HEK293 (cell line): ENCODE measurements around the gene DNAJA3.
A peak's percentile ranks its signal among the peaks of the same experiment; 100 is the strongest.

ENCODE experiments used
- CTCF ChIA-PET: fragments of 350-600 bp; formaldehyde crosslinking; extraction: SDS; loops from one replicate; lab custom pipeline; 2021; ENCODE audit warnings: antibody characterized with exemption; lab: Yijun Ruan, JAX
- POLR2A ChIA-PET: fragments of 300-600 bp; formaldehyde crosslinking; extraction: SDS; loops from one replicate; lab custom pipeline; 2020; ENCODE audit warnings: antibody characterized with exemption, inconsistent platforms; lab: Yijun Ruan, JAX
- H3K27ac ChIP-seq: fragments of 200-500 bp; sonication (Bioruptor generic); 2 replicates; pipeline ENCODE4 v1.5.1; 2014; ENCODE audit warnings: low read depth, low read length, control low read depth, inconsistent platforms; ENCODE audit errors: extremely low read depth
- H3K36me3 ChIP-seq, 2 experiments: fragments of 200-500 bp in 1 of 2; sonication (Bioruptor generic) in 1 of 2; 1 replicate in 1 of 2; 2 replicates in 1 of 2; pipeline ENCODE4 v1.5.1; 2014 to 2017; ENCODE audit warnings: inconsistent platforms in 2 of 2, low read length in 2 of 2; ENCODE audit not compliant: control insufficient read depth in 2 of 2, insufficient read depth in 1 of 2
- H3K4me1 ChIP-seq: fragments of 200-500 bp; sonication (Bioruptor generic); 2 replicates; pipeline ENCODE4 v1.5.1; 2014; ENCODE audit warnings: mild to moderate bottlenecking, low read length, inconsistent platforms; ENCODE audit not compliant: control insufficient read depth, insufficient read depth
- H3K4me3 ChIP-seq: 2 replicates; pipeline ENCODE4 v1.5.1; 2011; ENCODE audit warnings: low read depth, mild to moderate bottlenecking, control low read depth, low read length, moderate library complexity
- H3K9me3 ChIP-seq: fragments of 200-500 bp; sonication (Bioruptor generic); 2 replicates; pipeline ENCODE4 v1.5.1; 2014; ENCODE audit warnings: low read depth, low read length, inconsistent platforms; ENCODE audit not compliant: control insufficient read depth, insufficient read depth
- GLIS1 ChIP-seq: fragments of 450-650 bp; formaldehyde crosslinking; IDR thresholded peaks from 2 replicates; pipeline ENCODE4 v1.5.1; 2016; ENCODE audit warnings: missing biosample characterization, missing genetic modification characterization
- WT1 ChIP-seq: fragments of 450-650 bp; formaldehyde crosslinking; IDR thresholded peaks from 2 replicates; pipeline ENCODE4 v1.5.1; 2016; ENCODE audit warnings: missing biosample characterization, missing genetic modification characterization
- ZEB2 ChIP-seq: fragments of 450-650 bp; formaldehyde crosslinking; IDR thresholded peaks from 2 replicates; pipeline ENCODE4 v1.5.1; 2016; ENCODE audit warnings: missing biosample characterization, missing genetic modification characterization
- ZIC2 ChIP-seq: fragments of 450-650 bp; formaldehyde crosslinking; IDR thresholded peaks from 2 replicates; pipeline ENCODE4 v1.5.1; 2016; ENCODE audit warnings: missing biosample characterization, missing genetic modification characterization
- ZNF132 ChIP-seq: fragments of 450-650 bp; formaldehyde crosslinking; IDR thresholded peaks from 2 replicates; pipeline ENCODE4 v1.5.1; 2017; ENCODE audit warnings: missing biosample characterization, missing genetic modification characterization, borderline replicate concordance
- ZNF211 ChIP-seq: fragments of 450-650 bp; formaldehyde crosslinking; IDR thresholded peaks from 2 replicates; pipeline ENCODE4 v1.5.1; 2016; ENCODE audit warnings: low read depth, missing biosample characterization, missing genetic modification characterization
- ZNF555 ChIP-seq: fragments of 450-650 bp; formaldehyde crosslinking; conservative IDR thresholded peaks from 2 replicates; pipeline ENCODE4 v1.5.1; 2017; ENCODE audit warnings: missing biosample characterization, mild to moderate bottlenecking, missing genetic modification characterization, inconsistent platforms
- ZNF596 ChIP-seq: fragments of 450-650 bp; IDR thresholded peaks from 2 replicates; pipeline ENCODE4 v1.5.0; 2018; ENCODE audit warnings: missing biosample characterization, mild to moderate bottlenecking, missing genetic modification characterization, moderate library complexity
- TF ChIP-seq, protein P1 (sequence below): fragments of 450-650 bp; formaldehyde crosslinking; IDR thresholded peaks from 2 replicates; pipeline ENCODE4 v1.5.1; 2016; ENCODE audit warnings: missing biosample characterization, missing genetic modification characterization, borderline replicate concordance
- TF ChIP-seq, protein P2 (sequence below): fragments of 450-650 bp; formaldehyde crosslinking; IDR thresholded peaks from 2 replicates; pipeline ENCODE4 v1.5.1; 2016; ENCODE audit warnings: missing biosample characterization, missing genetic modification characterization
- TF ChIP-seq, protein P3 (sequence below): fragments of 450-650 bp; formaldehyde crosslinking; IDR thresholded peaks from 2 replicates; pipeline ENCODE4; 2016; ENCODE audit warnings: missing biosample characterization, missing genetic modification characterization
- TF ChIP-seq, protein P4 (sequence below): fragments of 450-650 bp; formaldehyde crosslinking; IDR thresholded peaks from 2 replicates; pipeline ENCODE4 v1.5.1; 2017; ENCODE audit warnings: missing biosample characterization, missing genetic modification characterization

Gene DNAJA3

DNA sequence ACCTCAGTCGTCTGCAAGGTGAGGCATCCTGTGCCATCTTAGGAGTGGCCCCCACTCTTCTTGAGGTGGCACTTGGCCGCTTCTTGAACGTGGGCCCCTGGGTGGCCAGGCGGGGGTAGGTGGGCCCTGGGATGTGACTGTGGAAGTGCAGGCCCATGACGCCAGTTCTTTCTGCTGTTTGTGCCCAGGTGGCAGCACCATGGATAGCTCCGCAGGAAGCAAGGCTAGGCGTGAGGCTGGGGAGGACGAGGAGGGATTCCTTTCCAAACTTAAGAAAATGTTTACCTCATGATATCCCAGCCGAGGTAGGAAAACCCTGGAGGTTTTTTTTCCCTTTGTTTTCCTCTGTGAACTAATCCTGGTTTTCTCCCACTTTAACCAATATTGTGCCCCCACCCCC, 29.0 kb downstream of the DNAJA3 start:
- H3K27ac ChIP-seq = no peak overlapping the region
- ChIA-PET POLR2A (no interaction called here), CTCF (no interaction called here)
- peaks cover 6 to 87% of the 10 kb centered on the region in 2 experiments; a peak in 2 of 3 replicates for H3K36me3 ChIP-seq
- H3K4me1 ChIP-seq = no peaks in the 10 kb centered on the region
- TF ChIP-seq, protein P1, sequence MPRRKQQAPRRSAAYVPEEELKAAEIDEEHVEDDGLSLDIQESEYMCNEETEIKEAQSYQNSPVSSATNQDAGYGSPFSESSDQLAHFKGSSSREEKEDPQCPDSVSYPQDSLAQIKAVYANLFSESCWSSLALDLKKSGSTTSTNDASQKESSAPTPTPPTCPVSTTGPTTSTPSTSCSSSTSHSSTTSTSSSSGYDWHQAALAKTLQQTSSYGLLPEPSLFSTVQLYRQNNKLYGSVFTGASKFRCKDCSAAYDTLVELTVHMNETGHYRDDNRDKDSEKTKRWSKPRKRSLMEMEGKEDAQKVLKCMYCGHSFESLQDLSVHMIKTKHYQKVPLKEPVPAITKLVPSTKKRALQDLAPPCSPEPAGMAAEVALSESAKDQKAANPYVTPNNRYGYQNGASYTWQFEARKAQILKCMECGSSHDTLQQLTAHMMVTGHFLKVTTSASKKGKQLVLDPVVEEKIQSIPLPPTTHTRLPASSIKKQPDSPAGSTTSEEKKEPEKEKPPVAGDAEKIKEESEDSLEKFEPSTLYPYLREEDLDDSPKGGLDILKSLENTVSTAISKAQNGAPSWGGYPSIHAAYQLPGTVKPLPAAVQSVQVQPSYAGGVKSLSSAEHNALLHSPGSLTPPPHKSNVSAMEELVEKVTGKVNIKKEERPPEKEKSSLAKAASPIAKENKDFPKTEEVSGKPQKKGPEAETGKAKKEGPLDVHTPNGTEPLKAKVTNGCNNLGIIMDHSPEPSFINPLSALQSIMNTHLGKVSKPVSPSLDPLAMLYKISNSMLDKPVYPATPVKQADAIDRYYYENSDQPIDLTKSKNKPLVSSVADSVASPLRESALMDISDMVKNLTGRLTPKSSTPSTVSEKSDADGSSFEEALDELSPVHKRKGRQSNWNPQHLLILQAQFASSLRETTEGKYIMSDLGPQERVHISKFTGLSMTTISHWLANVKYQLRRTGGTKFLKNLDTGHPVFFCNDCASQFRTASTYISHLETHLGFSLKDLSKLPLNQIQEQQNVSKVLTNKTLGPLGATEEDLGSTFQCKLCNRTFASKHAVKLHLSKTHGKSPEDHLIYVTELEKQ (tag by site-specific recombination) = no peak
- TF ChIP-seq, protein P2, sequence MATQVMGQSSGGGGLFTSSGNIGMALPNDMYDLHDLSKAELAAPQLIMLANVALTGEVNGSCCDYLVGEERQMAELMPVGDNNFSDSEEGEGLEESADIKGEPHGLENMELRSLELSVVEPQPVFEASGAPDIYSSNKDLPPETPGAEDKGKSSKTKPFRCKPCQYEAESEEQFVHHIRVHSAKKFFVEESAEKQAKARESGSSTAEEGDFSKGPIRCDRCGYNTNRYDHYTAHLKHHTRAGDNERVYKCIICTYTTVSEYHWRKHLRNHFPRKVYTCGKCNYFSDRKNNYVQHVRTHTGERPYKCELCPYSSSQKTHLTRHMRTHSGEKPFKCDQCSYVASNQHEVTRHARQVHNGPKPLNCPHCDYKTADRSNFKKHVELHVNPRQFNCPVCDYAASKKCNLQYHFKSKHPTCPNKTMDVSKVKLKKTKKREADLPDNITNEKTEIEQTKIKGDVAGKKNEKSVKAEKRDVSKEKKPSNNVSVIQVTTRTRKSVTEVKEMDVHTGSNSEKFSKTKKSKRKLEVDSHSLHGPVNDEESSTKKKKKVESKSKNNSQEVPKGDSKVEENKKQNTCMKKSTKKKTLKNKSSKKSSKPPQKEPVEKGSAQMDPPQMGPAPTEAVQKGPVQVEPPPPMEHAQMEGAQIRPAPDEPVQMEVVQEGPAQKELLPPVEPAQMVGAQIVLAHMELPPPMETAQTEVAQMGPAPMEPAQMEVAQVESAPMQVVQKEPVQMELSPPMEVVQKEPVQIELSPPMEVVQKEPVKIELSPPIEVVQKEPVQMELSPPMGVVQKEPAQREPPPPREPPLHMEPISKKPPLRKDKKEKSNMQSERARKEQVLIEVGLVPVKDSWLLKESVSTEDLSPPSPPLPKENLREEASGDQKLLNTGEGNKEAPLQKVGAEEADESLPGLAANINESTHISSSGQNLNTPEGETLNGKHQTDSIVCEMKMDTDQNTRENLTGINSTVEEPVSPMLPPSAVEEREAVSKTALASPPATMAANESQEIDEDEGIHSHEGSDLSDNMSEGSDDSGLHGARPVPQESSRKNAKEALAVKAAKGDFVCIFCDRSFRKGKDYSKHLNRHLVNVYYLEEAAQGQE (tag by site-specific recombination) = peak; percentile 94
- no peaks in the 10 kb centered on the region for H3K9me3 ChIP-seq
- no peak overlapping the region for H3K4me3 ChIP-seq

DNA sequence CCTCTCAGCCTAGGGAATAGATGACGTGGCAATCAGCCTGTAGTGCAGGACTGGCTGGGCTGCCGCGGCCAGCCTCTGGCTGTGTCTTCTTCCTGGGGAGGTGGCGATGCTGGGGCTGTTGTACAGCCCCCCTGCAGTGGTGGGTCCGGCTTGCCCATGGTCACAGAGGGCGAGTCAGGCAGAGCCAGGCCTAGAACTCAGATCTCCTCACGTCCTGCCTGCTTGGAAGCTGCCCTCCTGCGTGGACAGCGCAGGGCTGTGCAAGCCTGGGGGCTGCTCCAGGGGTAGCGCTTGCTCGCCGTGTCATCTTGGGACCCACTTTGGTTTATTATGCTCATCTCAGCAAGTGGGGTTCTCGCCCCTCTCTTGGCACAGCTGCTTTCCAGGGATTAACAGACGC, 29.4 kb downstream of the DNAJA3 start:
- CTCF ChIA-PET = no interaction called here
- Histone ChIP-seq H3K36me3 (peaks cover 6 to 86% of the 10 kb centered on the region in 2 experiments; a peak in 2 of 3 replicates), H3K27ac (no peak overlapping the region)

DNA sequence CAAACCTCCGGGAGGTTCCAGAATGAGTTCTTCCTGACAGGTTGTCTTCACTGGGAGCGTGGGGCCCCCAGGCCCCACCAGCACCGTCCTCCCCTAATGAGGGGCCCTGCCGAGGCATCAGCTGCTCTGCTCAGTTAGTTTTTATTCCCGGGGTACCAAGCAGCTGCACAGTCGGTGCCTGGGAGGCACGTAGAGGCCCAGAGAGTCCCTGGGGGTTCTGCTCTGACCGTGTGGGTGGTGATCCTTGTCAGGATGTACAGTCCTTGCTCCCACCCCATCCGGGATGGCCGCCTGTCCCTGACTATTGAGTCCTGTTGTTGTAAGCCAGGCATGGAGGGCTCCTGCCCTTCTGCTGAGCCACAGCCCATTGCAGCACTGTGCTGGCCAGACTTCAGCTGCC, 30.3 kb downstream of the DNAJA3 start:
- H3K4me1 ChIP-seq = no peaks in the 10 kb centered on the region
- H3K36me3 ChIP-seq = peaks cover 6 to 81% of the 10 kb centered on the region in 2 experiments; a peak in 2 of 3 replicates
- TF ChIP-seq, protein P3, sequence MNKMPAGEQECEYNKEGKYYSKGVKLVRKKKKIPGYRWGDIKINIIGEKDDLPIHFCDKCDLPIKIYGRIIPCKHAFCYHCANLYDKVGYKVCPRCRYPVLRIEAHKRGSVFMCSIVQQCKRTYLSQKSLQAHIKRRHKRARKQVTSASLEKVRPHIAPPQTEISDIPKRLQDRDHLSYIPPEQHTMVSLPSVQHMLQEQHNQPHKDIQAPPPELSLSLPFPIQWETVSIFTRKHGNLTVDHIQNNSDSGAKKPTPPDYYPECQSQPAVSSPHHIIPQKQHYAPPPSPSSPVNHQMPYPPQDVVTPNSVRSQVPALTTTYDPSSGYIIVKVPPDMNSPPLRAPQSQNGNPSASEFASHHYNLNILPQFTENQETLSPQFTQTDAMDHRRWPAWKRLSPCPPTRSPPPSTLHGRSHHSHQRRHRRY (tag by site-specific recombination) = no peak
- ChIA-PET CTCF (no interaction called here), POLR2A (no interaction called here)
- no peaks in the 10 kb centered on the region for H3K9me3 ChIP-seq
- no peak overlapping the region for H3K27ac ChIP-seq
- no peak overlapping the region for H3K4me3 ChIP-seq

More for the DNA sequence above, 29.4 kb downstream of the DNAJA3 start:
- TF ChIP-seq ZIC2 (tag by site-specific recombination) = peak; percentile 52
- TF ChIP-seq ZEB2 (tag by site-specific recombination) = no peak
- TF ChIP-seq ZNF132 = no peak
- TF ChIP-seq ZNF211 (tag by site-specific recombination) = no peak
- Histone ChIP-seq H3K9me3 (no peaks in the 10 kb centered on the region), H3K4me3 (no peak overlapping the region), H3K4me1 (no peaks in the 10 kb centered on the region)
- POLR2A ChIA-PET = no interaction called here

DNA sequence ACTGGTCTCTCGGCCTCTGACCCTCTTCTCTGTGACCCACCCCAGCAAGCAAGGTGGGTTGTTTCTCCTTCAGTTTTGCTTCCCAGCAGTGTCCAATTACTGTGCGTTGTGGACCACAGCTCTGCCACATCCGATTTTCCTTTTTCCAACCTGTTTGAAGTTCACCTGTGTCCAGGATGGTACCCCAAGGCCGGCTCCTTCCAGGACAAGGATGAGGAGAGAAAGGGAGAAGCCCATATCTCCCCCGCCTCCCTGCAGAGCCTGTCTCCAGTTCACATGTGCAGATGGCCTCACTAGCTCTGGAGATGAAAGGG, 35.2 kb downstream of the DNAJA3 start:
- H3K4me1 ChIP-seq = no peaks in the 10 kb centered on the region
- POLR2A ChIA-PET = no interaction called here
- H3K27ac ChIP-seq = no peak overlapping the region
- H3K36me3 ChIP-seq = peaks cover 3 to 58% of the 10 kb centered on the region in 2 experiments; a peak in 2 of 3 replicates
- no peak overlapping the region for H3K4me3 ChIP-seq
- no peaks in the 10 kb centered on the region for H3K9me3 ChIP-seq
- CTCF ChIA-PET = interaction anchor here (0.8 kb wide), 1 partner anchor 57 kb away, joined by 4 read pairs; no protein-coding TSS in a partner anchor
- TF ChIP-seq ZNF555 (tag by site-specific recombination) = no peak
- TF ChIP-seq GLIS1 (tag by site-specific recombination) = no peak
- TF ChIP-seq, protein P4, sequence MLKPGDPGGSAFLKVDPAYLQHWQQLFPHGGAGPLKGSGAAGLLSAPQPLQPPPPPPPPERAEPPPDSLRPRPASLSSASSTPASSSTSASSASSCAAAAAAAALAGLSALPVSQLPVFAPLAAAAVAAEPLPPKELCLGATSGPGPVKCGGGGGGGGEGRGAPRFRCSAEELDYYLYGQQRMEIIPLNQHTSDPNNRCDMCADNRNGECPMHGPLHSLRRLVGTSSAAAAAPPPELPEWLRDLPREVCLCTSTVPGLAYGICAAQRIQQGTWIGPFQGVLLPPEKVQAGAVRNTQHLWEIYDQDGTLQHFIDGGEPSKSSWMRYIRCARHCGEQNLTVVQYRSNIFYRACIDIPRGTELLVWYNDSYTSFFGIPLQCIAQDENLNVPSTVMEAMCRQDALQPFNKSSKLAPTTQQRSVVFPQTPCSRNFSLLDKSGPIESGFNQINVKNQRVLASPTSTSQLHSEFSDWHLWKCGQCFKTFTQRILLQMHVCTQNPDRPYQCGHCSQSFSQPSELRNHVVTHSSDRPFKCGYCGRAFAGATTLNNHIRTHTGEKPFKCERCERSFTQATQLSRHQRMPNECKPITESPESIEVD = no peak
- no peak for TF ChIP-seq WT1 (tag by site-specific recombination)
- TF ChIP-seq ZNF596 (tag by site-specific recombination) = no peak
